GM12878 (cell line): Measurements from ENCODE around the gene KIF25. TPM values are rescaled to one million over a fixed set of nuclear protein-coding genes. Genes with fewer than 3 reads are reported as not detected.

Experiments
- ATAC-seq: fragments of 200-7000 bp; cut with Tn5 transposase; 3 replicates; pipeline ENCODE4 v1.9.1; 2020; ENCODE audit warnings: mild to moderate bottlenecking, moderate library complexity
- BruUV-seq: library from RNA; stranded (reverse); fragments of 400-500 nt; replicated peaks from 2 replicates; lab custom pipeline; 2021; lab: Mats Ljungman, UMichigan
- CTCF ChIA-PET: fragments of 300-600 bp; sonication (Branson Sonifier 250); formaldehyde crosslinking; extraction: SDS; loops from one replicate; lab custom pipeline; 2021; ENCODE audit warnings: inconsistent platforms; lab: Yijun Ruan, JAX
- POLR2A ChIA-PET: fragments of 350-600 bp; formaldehyde crosslinking; extraction: SDS; loops from one replicate; lab custom pipeline; 2021; ENCODE audit warnings: inconsistent platforms; lab: Charles Lee
- RAD21 ChIA-PET: fragments of 300-600 bp; sonication (Branson Sonifier 250); formaldehyde crosslinking; loops from one replicate; lab custom pipeline; 2023; ENCODE audit warnings: antibody characterized with exemption; ENCODE audit not compliant: unreplicated experiment; lab: Charles Lee
- SMC1A ChIA-PET: fragments of 300-600 bp; sonication (Branson Sonifier 250); formaldehyde crosslinking; loops from one replicate; lab custom pipeline; 2023; ENCODE audit not compliant: unreplicated experiment, uncharacterized antibody; lab: Charles Lee
- DNase-seq: peaks from one replicate; pipeline ENCODE4 v3.0.0-alpha.2; 2011; ENCODE audit warnings: low read depth, low spot score
- FAIRE-seq: peaks from 3 replicates; lab custom pipeline; 2011; peaks lifted over from hg19 to GRCh38; lab: Jason Lieb, UNC
- H2AFZ ChIP-seq: 2 replicates; pipeline ENCODE4 v1.6.0; 2011; ENCODE audit warnings: low read depth, low read length, control low read depth; ENCODE audit not compliant: control insufficient read depth
- H3K27ac ChIP-seq: 2 replicates; pipeline ENCODE4 v1.5.1; 2011; ENCODE audit warnings: control low read depth; ENCODE audit not compliant: control insufficient read depth, insufficient read depth
- H3K27me3 ChIP-seq, 2 experiments: replicated peaks in 1 of 2; 2 replicates each; pipeline versions ENCODE4 v1.6.0 to v1.6.1; 2011; ENCODE audit warnings: low read length in 1 of 2; ENCODE audit not compliant: control insufficient read depth in 2 of 2, insufficient read depth in 2 of 2
- H3K36me3 ChIP-seq, 2 experiments: 2 replicates each; pipeline ENCODE4 v1.5.1; 2011; ENCODE audit warnings: low read length in 1 of 2; ENCODE audit not compliant: control insufficient read depth in 2 of 2, insufficient read depth in 2 of 2
- H3K4me1 ChIP-seq: 2 replicates; pipeline ENCODE4 v1.6.1; 2011; ENCODE audit warnings: mild to moderate bottlenecking, low read length, moderate library complexity, mixed read lengths; ENCODE audit not compliant: control insufficient read depth, insufficient read depth
- H3K4me2 ChIP-seq: 2 replicates; pipeline ENCODE4 v1.6.0; 2011; ENCODE audit warnings: control low read depth; ENCODE audit not compliant: control insufficient read depth, insufficient read depth
- H3K4me3 ChIP-seq: fragments of 200-600 bp; sonication (generic); 2 replicates; pipeline ENCODE4 v1.5.1; 2016
- H3K79me2 ChIP-seq: 2 replicates; pipeline ENCODE4 v1.6.0; 2011; ENCODE audit warnings: low read length; ENCODE audit not compliant: control insufficient read depth, insufficient read depth
- H3K9ac ChIP-seq: 2 replicates; pipeline ENCODE4 v1.8.0; 2011; ENCODE audit warnings: low read length, control low read depth, mixed read lengths; ENCODE audit not compliant: control insufficient read depth, insufficient read depth
- H3K9me3 ChIP-seq: replicated peaks from 3 replicates; pipeline ENCODE4 v1.5.1; 2011; ENCODE audit warnings: mild to moderate bottlenecking, low read length; ENCODE audit not compliant: control insufficient read depth, insufficient read depth
- H4K20me1 ChIP-seq: 2 replicates; pipeline ENCODE4 v1.6.0; 2011; ENCODE audit not compliant: control insufficient read depth, insufficient read depth
- ETV6 ChIP-seq, 2 experiments: fragments of 450-650 bp in 1 of 2; IDR thresholded peaks in 1 of 2; conservative IDR thresholded peaks in 1 of 2; 2 replicates each; pipeline ENCODE4 v1.6.1; 2014; ENCODE audit warnings: antibody characterized with exemption in 1 of 2, borderline replicate concordance in 1 of 2, low read depth in 1 of 2, mild to moderate bottlenecking in 1 of 2, moderate library complexity in 1 of 2
- HDAC2 ChIP-seq: fragments of 200-600 bp; sonication (generic); IDR thresholded peaks from 2 replicates; pipeline ENCODE4 v1.6.1; 2017
- NFYB ChIP-seq: IDR thresholded peaks from 2 replicates; pipeline ENCODE4 v1.6.1; 2011; ENCODE audit warnings: low read depth, mild to moderate bottlenecking, low read length, improper control_type of control experiment, moderate library complexity; ENCODE audit not compliant: insufficient read depth
- RB1 ChIP-seq: fragments of 450-650 bp; formaldehyde crosslinking; IDR thresholded peaks from 2 replicates; pipeline ENCODE4 v1.6.1; 2017; ENCODE audit warnings: mild to moderate bottlenecking, borderline replicate concordance
- RELA ChIP-seq: fragments of 450-650 bp; IDR thresholded peaks from 2 replicates; pipeline ENCODE4 v1.8.0; 2014; ENCODE audit warnings: borderline replicate concordance; ENCODE audit not compliant: partially characterized antibody
- ZNF24 ChIP-seq: fragments of 450-650 bp; IDR thresholded peaks from 2 replicates; pipeline ENCODE4 v1.6.1; 2017; ENCODE audit warnings: antibody characterized with exemption, mild to moderate bottlenecking
- ZNF622 ChIP-seq: fragments of 450-650 bp; IDR thresholded peaks from 2 replicates; pipeline ENCODE4 v1.6.1; 2017; ENCODE audit warnings: mild to moderate bottlenecking, inconsistent platforms
- WGBS: methylation state at CpG from one replicate; pipeline ENCODE4 v1.1.6; 2016; ENCODE audit warnings: low lambda C conversion rate; ENCODE audit not compliant: insufficient replicate concordance, insufficient coverage; ENCODE audit errors: missing lambda C conversion rate; 5-methylcytosine and 5-hydroxymethylcytosine counted together
- in situ Hi-C: fragments of 300-500 bp; cut with MboI; formaldehyde crosslinking; loops from 9 replicates; pipeline ENCODE4 v1.14.3; 2018; ENCODE audit warnings: mixed read lengths
- intact Hi-C: fragments of 100-400 bp; cut with micrococcal nuclease; formaldehyde crosslinking; loops from one replicate; pipeline ENCODE4 v1.14.2; 2022; ENCODE audit not compliant: unreplicated experiment
- polyA plus RNA-seq, 11 experiments: library from polyadenylated mRNA; depleted of rRNA in 4 of 11; unstranded in 6 of 11; stranded (reverse) in 5 of 11; fragments of >200 nt; fragmentation: Nextera tagmentation in 4 of 11; fragmentation: Illumina TruSeq in 1 of 11; extraction: Ambion mirVana in 4 of 11; extraction: Trizol in 1 of 11; gene quantifications; 1 replicate in 1 of 11; 2 replicates in 10 of 11; pipeline versions ENCODE4 v1.2.1 to v1.2.3, GENCODE V29; 2011 to 2016; ENCODE audit warnings: inconsistent platforms in 2 of 11, missing spikeins in 2 of 11, low read depth in 1 of 11
- total RNA-seq, 4 experiments: library from RNA; depleted of rRNA in 3 of 4; stranded (reverse); fragments of >200 nt in 3 of 4; fragmentation: Illumina TruSeq in 1 of 4; extraction: Trizol in 1 of 4; gene quantifications; 2 replicates each; pipeline versions ENCODE4 v1.2.1 to v1.2.3, GENCODE V29; 2013 to 2021
- TF ChIP-seq, protein P1 (sequence below), 3 experiments: IDR thresholded peaks in 2 of 3; conservative IDR thresholded peaks in 1 of 3; 2 replicates each; pipeline ENCODE4 v1.5.1; 2011; ENCODE audit warnings: low read depth in 3 of 3, low read length in 3 of 3, mild to moderate bottlenecking in 3 of 3, control low read depth in 2 of 3, moderate library complexity in 2 of 3, inconsistent platforms in 1 of 3, mixed read lengths in 1 of 3; ENCODE audit not compliant: control insufficient read depth in 2 of 3, insufficient read depth in 1 of 3; ENCODE audit errors: extremely low read depth in 1 of 3
- TF ChIP-seq, protein P2 (sequence below): IDR thresholded peaks from 2 replicates; pipeline ENCODE4 v1.6.1; 2012; ENCODE audit warnings: mild to moderate bottlenecking, low read depth, low read length

The KIF25 gene
- total and polyA plus RNA-seq, 10 of the 15 experiments (the other 5 are each of a cell fraction or from before 2014, with no cell fraction given) = not detected

DNA sequence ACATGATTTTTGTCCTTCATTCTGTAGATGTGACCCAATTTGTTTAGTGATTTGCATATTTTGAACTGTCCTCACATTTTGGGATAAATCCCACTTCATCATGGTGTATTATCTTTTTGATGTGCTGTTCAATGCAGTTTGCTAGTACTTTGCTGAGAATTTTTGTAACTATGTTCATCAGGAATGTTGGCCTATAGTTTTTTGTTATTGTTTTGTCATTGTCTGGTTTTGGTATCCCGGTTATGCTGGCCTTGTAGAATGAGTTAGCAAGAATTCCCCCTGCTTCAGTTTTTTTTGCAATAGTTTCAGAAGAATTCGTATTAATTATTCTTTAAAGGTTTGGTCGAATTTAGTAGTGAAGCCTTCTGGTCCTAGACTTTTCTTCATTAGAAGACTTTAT, 11.9 kb downstream of the KIF25 start:
- no peak overlapping the region for H3K4me2 ChIP-seq
- BruUV-seq = no TSS peak
- H3K9ac ChIP-seq = no peak overlapping the region
- DNase-seq = no peak
- H3K4me3 ChIP-seq = no peak overlapping the region
- 7% methylated on average over 3 of the region's 3 CpGs for WGBS
- ChIA-PET RAD21 (no interaction called here), POLR2A (no interaction called here), SMC1A (no interaction called here), CTCF (no interaction called here)
- in situ Hi-C loops = no loop called here
- intact Hi-C loops = no loop called here
- H3K36me3 ChIP-seq = no peaks in the 10 kb centered on the region
- no peaks in the 10 kb centered on the region for H4K20me1 ChIP-seq
- H3K4me1 ChIP-seq = no peaks in the 10 kb centered on the region
- FAIRE-seq = no peak
- H3K27ac ChIP-seq = no peak overlapping the region
- no peak for ATAC-seq
- H3K27me3 ChIP-seq = no peaks in the 10 kb centered on the region; a peak in 1 of 4 replicates
- peaks cover 1% of the 10 kb centered on the region for H3K9me3 ChIP-seq
- TF ChIP-seq ETV6 (conservative IDR thresholded peaks at IDR 0.05 in 1 of 2, IDR thresholded peaks at IDR 0.05 in 1 of 2; ENCODE audit: borderline replicate concordance in 1 of 2, low read depth in 1 of 2) (no peak), NFYB (no peak), ZNF24 (no peak)
- TF ChIP-seq, protein P1, sequence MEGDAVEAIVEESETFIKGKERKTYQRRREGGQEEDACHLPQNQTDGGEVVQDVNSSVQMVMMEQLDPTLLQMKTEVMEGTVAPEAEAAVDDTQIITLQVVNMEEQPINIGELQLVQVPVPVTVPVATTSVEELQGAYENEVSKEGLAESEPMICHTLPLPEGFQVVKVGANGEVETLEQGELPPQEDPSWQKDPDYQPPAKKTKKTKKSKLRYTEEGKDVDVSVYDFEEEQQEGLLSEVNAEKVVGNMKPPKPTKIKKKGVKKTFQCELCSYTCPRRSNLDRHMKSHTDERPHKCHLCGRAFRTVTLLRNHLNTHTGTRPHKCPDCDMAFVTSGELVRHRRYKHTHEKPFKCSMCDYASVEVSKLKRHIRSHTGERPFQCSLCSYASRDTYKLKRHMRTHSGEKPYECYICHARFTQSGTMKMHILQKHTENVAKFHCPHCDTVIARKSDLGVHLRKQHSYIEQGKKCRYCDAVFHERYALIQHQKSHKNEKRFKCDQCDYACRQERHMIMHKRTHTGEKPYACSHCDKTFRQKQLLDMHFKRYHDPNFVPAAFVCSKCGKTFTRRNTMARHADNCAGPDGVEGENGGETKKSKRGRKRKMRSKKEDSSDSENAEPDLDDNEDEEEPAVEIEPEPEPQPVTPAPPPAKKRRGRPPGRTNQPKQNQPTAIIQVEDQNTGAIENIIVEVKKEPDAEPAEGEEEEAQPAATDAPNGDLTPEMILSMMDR (IDR thresholded peaks at IDR 0.05 in 2 of 3, conservative IDR thresholded peaks at IDR 0.05 in 1 of 3; ENCODE audit: control insufficient read depth in 2 of 3, extremely low read depth in 1 of 3, insufficient read depth in 1 of 3, low read depth in 3 of 3, low read length in 3 of 3) = no peak
- H3K79me2 ChIP-seq = no peaks in the 10 kb centered on the region
- no peak overlapping the region for H2AFZ ChIP-seq

DNA sequence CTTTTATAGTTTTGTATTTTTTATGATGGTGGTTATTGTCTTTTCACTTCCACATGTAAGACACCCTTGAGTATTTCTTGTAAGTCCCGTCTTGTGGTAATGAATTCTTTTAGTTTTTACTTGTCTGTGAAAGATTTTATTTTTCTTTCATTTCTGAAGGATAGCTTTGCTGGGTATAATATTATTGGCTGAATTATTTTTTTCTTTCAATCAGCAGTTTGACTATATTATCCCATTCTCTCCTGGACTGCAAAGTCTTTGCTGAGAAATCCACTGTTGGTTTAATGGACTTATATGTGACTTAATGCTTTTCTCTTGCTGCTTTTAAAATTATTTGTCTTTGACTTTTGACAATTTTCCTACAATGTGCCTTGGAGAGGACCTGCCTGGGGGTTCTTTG, 13.8 kb downstream of the KIF25 start:
- Histone ChIP-seq H3K27ac (no peak overlapping the region), H3K9ac (no peak overlapping the region), H3K79me2 (no peaks in the 10 kb centered on the region), H3K4me1 (no peaks in the 10 kb centered on the region), H3K4me2 (no peak overlapping the region), H2AFZ (no peak overlapping the region), H3K36me3 (no peaks in the 10 kb centered on the region), H3K27me3 (no peaks in the 10 kb centered on the region), H3K9me3 (peaks cover 1% of the 10 kb centered on the region), H4K20me1 (no peaks in the 10 kb centered on the region), H3K4me3 (no peak overlapping the region)
- ATAC-seq = no peak
- RAD21 ChIA-PET = no interaction called here
- CTCF ChIA-PET = no interaction called here
- BruUV-seq = no TSS peak
- in situ Hi-C loops (no loop called here), intact Hi-C loops (no loop called here)
- 67% methylated on average over 1 of the region's 1 CpG for WGBS
- POLR2A ChIA-PET = no interaction called here
- SMC1A ChIA-PET = no interaction called here
- FAIRE-seq = no peak
- no peak for DNase-seq
- TF ChIP-seq RELA = no peak
- TF ChIP-seq RB1 = no peak
- TF ChIP-seq, protein P1 (IDR thresholded peaks at IDR 0.05 in 2 of 3, conservative IDR thresholded peaks at IDR 0.05 in 1 of 3; ENCODE audit: control insufficient read depth in 2 of 3, extremely low read depth in 1 of 3, insufficient read depth in 1 of 3, low read depth in 3 of 3, low read length in 3 of 3) = no peak
- TF ChIP-seq, protein P2, sequence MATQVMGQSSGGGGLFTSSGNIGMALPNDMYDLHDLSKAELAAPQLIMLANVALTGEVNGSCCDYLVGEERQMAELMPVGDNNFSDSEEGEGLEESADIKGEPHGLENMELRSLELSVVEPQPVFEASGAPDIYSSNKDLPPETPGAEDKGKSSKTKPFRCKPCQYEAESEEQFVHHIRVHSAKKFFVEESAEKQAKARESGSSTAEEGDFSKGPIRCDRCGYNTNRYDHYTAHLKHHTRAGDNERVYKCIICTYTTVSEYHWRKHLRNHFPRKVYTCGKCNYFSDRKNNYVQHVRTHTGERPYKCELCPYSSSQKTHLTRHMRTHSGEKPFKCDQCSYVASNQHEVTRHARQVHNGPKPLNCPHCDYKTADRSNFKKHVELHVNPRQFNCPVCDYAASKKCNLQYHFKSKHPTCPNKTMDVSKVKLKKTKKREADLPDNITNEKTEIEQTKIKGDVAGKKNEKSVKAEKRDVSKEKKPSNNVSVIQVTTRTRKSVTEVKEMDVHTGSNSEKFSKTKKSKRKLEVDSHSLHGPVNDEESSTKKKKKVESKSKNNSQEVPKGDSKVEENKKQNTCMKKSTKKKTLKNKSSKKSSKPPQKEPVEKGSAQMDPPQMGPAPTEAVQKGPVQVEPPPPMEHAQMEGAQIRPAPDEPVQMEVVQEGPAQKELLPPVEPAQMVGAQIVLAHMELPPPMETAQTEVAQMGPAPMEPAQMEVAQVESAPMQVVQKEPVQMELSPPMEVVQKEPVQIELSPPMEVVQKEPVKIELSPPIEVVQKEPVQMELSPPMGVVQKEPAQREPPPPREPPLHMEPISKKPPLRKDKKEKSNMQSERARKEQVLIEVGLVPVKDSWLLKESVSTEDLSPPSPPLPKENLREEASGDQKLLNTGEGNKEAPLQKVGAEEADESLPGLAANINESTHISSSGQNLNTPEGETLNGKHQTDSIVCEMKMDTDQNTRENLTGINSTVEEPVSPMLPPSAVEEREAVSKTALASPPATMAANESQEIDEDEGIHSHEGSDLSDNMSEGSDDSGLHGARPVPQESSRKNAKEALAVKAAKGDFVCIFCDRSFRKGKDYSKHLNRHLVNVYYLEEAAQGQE = no peak
- no peak for TF ChIP-seq ZNF622
- no peak for TF ChIP-seq HDAC2
